ENCODE measurements around the gene TRIM69.

Gene TRIM69

GRCh38 chr15:44788748-44789147 is 52.4 kb downstream of the TRIM69 start:
- in situ Hi-C loops (cut with HindIII; ENCODE audit: low pct_ligation_motif_present, low pct_unique_long_range_greater_than_20kb, low sequenced_read_pairs), result no loop called here
- no peak for DNase-seq

GRCh38 chr15:44790215-44790614 is 53.9 kb downstream of the TRIM69 start:
- no peak for DNase-seq
- in situ Hi-C loops (cut with HindIII; ENCODE audit: low pct_ligation_motif_present, low pct_unique_long_range_greater_than_20kb, low sequenced_read_pairs), result no loop called here

GRCh38 chr15:44790656-44791055 is 54.3 kb downstream of the TRIM69 start:
- in situ Hi-C loops (cut with HindIII; ENCODE audit: low pct_ligation_motif_present, low pct_unique_long_range_greater_than_20kb, low sequenced_read_pairs), result no loop called here

GRCh38 chr15:44792715-44793114 is 56.4 kb downstream of the TRIM69 start:
- in situ Hi-C loops (cut with HindIII; ENCODE audit: low pct_ligation_motif_present, low pct_unique_long_range_greater_than_20kb, low sequenced_read_pairs), result no loop called here
- DNase-seq, result no peak

More at GRCh38 chr15:44790656-44791055, 54.3 kb downstream of the TRIM69 start:
- DNase-seq, result no peak

DNA sequence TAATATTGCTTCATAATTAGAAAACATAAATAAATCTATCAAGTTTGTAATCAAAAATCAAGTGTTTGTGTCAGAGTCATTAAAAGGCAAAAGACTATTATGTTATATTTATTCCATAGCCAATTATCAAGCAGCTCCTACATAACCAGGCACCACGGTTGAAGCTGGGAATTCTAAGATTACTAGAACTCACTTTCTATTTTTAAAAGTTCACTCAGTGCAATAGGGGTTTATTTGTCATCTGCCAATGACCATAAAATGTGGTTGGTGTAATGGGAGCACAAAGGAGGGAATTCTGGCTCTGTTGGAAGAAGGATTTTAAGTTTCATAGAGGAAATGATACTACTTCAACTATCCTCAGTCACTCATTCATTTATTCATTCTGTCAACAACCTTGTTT is 57.7 kb downstream of the TRIM69 start:
- in situ Hi-C loops (cut with HindIII; ENCODE audit: low pct_ligation_motif_present, low pct_unique_long_range_greater_than_20kb, low sequenced_read_pairs), result no loop called here
- DNase-seq, result no peak

DNA sequence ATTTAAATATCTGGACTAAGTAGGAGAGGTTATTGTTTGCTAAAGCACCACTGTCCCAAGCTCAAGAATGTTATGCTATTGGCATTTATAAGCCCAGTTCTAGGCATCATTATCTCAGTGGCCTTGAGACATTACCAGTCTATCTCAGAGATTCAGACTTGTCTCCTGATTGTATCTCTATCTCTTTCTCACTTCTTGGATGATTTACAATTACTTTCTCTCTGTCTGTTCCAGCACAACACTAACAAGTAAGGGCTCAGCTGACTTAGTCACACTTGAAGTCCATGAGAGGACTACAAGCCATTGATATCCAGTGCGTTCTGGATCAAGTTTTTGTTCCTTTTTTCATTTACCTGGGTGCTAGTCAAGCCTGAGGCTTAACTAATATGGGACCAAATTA is 60.2 kb downstream of the TRIM69 start:
- no peak for DNase-seq

DNA sequence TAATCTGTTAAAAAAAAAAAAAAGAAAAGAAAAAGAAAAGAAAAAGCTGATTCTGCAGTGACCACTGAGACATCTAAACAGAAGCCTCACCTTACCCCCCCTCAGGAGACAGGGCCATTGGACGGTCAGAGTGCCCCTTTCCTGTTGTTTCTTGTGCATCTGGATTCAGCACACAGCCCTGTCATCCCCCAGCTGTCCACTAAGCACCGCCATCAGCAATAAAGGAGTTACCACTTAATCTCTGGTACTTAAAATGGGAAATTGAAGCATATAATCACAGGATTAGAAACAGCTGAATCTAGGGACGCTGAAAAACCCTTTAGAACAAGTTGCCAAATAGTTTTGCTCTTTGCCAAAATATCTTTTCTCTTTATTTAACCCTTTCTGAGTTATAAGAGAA is 62.5 kb downstream of the TRIM69 start:
- no peak for DNase-seq
- in situ Hi-C loops (cut with HindIII; ENCODE audit: low pct_ligation_motif_present, low pct_unique_long_range_greater_than_20kb, low sequenced_read_pairs), result no loop called here

More for the DNA sequence above, 60.2 kb downstream of the TRIM69 start:
- in situ Hi-C loops (cut with HindIII; ENCODE audit: low pct_ligation_motif_present, low pct_unique_long_range_greater_than_20kb, low sequenced_read_pairs), result no loop called here

DNA sequence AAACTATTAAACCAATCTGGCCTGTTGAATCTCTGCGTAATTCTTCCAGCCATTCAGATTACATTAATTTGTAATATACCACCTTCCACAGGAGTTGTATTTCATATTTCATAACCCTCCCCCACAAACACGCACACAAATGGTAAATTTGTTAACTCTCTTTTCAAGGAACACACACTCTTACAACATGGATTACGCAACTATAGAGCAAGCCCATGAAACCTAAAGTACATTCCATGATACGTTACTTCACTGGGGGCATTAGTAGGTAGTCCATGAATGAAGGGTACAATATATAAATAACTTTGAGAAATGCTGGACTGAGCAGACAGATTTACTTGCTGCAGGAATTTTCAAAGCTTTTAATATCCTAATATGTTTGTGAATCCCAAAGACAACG is 65.0 kb downstream of the TRIM69 start:
- in situ Hi-C loops (cut with HindIII; ENCODE audit: low pct_ligation_motif_present, low pct_unique_long_range_greater_than_20kb, low sequenced_read_pairs), result no loop called here
- DNase-seq, result no peak

- no peak for DNase-seq
- in situ Hi-C loops (cut with HindIII; ENCODE audit: low pct_ligation_motif_present, low pct_unique_long_range_greater_than_20kb, low sequenced_read_pairs), result no loop called here
Measured at GRCh38 chr15:44801797-44802196, 65.5 kb downstream of the TRIM69 start.

GRCh38 chr15:44802336-44802735 is 66.0 kb downstream of the TRIM69 start:
- in situ Hi-C loops (cut with HindIII; ENCODE audit: low pct_ligation_motif_present, low pct_unique_long_range_greater_than_20kb, low sequenced_read_pairs), result no loop called here

DNA sequence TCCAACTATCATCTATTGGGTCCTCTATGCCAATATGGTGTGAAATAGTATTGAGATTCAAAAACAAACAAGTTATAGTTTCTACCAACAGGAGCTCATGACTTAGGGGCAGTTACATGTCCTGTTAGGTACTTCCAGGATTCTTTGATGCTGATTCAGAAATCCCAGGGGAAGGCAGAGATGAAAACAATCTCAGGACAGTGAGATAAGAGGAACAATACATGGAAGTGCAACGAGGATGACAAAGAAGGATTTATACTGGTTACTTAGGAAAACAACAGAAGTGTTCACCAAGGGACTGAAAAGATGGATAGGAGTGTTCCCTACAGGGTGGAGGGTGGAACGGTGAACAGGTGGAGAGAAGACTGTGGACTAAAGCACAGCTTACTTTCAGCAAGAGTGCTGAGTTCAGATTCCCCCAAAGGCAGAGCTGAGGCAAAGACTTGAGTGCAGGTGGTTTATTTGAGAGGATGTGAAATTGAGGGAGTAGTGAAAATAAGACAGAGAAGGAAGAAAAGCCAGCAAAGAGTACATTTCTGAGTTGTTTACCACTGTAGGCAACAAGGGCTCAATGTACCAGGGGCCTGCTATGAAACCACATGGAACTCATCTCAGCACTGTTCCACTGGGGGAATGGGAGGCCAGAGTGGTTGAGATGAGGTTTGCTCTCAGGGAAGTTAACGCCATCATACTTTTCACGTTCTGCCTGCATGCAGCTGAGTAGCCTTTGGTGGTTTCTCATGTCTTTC is 68.1 kb downstream of the TRIM69 start:
- DNase-seq, result no peak
- in situ Hi-C loops (cut with HindIII; ENCODE audit: low pct_ligation_motif_present, low pct_unique_long_range_greater_than_20kb, low sequenced_read_pairs), result no loop called here

More at GRCh38 chr15:44802336-44802735, 66.0 kb downstream of the TRIM69 start:
- DNase-seq, result no peak

- in situ Hi-C loops (cut with HindIII; ENCODE audit: low pct_ligation_motif_present, low pct_unique_long_range_greater_than_20kb, low sequenced_read_pairs), result no loop called here
- no peak for DNase-seq
Measured at GRCh38 chr15:44808557-44808956, 72.2 kb downstream of the TRIM69 start.

DNA sequence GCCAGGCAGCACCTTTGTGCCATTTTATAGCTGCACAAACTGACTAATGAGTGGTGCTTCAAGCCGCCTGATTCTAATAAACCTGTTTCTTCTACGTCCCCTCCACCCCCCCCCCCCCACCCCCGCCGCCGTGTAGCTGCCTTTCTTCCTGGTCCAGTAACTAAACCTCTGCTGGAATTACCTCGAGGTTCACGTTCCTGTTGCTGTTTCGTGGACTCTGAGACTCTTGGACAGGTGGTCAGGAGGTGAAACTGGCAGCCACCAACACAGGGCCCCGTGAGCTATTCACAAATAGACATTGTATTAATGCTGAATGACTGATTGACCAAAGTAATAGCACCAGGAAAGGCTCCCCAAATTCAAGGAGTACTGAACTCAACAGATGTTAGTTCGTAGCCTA is 73.9 kb downstream of the TRIM69 start:
- in situ Hi-C loops (cut with HindIII; ENCODE audit: low pct_ligation_motif_present, low pct_unique_long_range_greater_than_20kb, low sequenced_read_pairs), result no loop called here
- no peak for DNase-seq

DNA sequence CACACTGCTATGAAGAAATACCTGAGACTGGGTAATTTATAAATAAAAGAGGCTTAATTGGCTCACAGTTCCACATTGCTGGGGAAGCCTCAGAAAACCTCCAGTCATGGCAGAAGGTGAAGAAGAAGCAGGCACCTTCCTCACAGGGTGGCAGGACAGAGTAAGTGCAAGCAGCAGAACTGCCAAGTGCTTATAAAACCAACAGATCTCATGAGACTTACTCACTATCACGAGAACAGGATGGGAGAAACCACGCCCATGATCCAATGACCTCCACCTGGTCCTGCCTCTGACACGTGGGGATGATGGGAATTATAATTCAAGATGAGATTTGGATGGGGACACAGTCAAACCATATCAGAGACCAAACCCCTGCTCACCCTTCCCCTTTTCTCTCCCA is 75.0 kb downstream of the TRIM69 start:
- in situ Hi-C loops (cut with HindIII; ENCODE audit: low pct_ligation_motif_present, low pct_unique_long_range_greater_than_20kb, low sequenced_read_pairs), result no loop called here

DNA sequence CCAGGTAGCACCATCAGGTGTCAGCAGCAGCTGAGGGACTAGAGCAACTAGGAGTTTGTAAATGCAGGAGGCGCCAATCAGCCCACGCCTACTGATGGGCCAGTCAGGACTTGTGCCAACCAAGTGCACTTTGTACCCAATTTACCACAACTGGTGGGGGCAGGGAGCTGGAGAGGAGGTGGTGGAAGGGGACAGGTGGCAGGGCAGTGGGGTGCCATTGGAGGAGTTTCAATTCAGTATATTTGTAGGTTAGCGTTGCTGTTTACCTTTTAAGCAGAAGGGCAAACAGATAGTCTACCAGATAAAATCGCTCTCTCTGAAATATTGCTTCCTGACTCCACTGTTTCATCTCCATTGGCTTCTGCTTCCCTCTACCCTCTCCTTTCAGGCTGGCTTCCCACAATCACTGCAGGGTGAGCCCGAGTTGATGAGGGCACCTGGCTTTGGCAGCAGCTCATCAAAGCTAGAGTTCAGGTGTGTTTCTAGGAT is 75.7 kb downstream of the TRIM69 start:
- in situ Hi-C loops (cut with HindIII; ENCODE audit: low pct_ligation_motif_present, low pct_unique_long_range_greater_than_20kb, low sequenced_read_pairs), result no loop called here
- no peak for DNase-seq

More for the DNA sequence above, 75.0 kb downstream of the TRIM69 start:
- DNase-seq, result no peak

- in situ Hi-C loops (cut with HindIII; ENCODE audit: low pct_ligation_motif_present, low pct_unique_long_range_greater_than_20kb, low sequenced_read_pairs), result no loop called here
- no peak for DNase-seq
Measured at GRCh38 chr15:44813231-44813630, 76.9 kb downstream of the TRIM69 start.

Measured in ACHN (cell line).